HG02623 (cell line): ENCODE data around the gene CCDC78.

Experiments
- ATAC-seq: cut with Tn5 transposase; IDR thresholded peaks from one replicate; pipeline ENCODE4 v1.9.1; 2021; ENCODE audit warnings: moderate library complexity; ENCODE audit not compliant: unreplicated experiment

The CCDC78 gene

GRCh38 chr16:711548-712320, 14.5 kb downstream of the CCDC78 start:
- ATAC-seq = no peak

GRCh38 chr16:711084-711483, 15.2 kb downstream of the CCDC78 start:
- no peak for ATAC-seq

- no peak for ATAC-seq
Observed at GRCh38 chr16:710500-711075, 15.7 kb downstream of the CCDC78 start.

GRCh38 chr16:709566-710499, 16.4 kb downstream of the CCDC78 start:
- ATAC-seq = no peak

GRCh38 chr16:708959-709358, 17.3 kb downstream of the CCDC78 start:
- ATAC-seq = no peak

- no peak for ATAC-seq
Observed at GRCh38 chr16:708019-708418, 18.2 kb downstream of the CCDC78 start.

GRCh38 chr16:707062-707538, 19.1 kb downstream of the CCDC78 start:
- no peak for ATAC-seq

- ATAC-seq = no peak
Observed at GRCh38 chr16:706189-707061, 19.8 kb downstream of the CCDC78 start.

- ATAC-seq = no peak
Observed at GRCh38 chr16:705431-706188, 20.6 kb downstream of the CCDC78 start, which contains the start of gene FBXL16. FBXL16 (minus strand) TSS chr16:705801; CDS start chr16:697405, 8,396 bp downstream.

GRCh38 chr16:704552-705380, 21.5 kb downstream of the CCDC78 start:
- no peak for ATAC-seq

- ATAC-seq = no peak
Observed at GRCh38 chr16:704047-704446, 22.2 kb downstream of the CCDC78 start.

- ATAC-seq = no peak
Observed at GRCh38 chr16:703406-703805, 22.8 kb downstream of the CCDC78 start.

- ATAC-seq = no peak
Observed at GRCh38 chr16:702341-702740, 23.9 kb downstream of the CCDC78 start.

GRCh38 chr16:700684-701584, 25.3 kb downstream of the CCDC78 start:
- no peak for ATAC-seq

- no peak for ATAC-seq
Observed at GRCh38 chr16:698911-699671, 27.2 kb downstream of the CCDC78 start.

GRCh38 chr16:695355-696089, 30.7 kb downstream of the CCDC78 start:
- no peak for ATAC-seq
